Stimulated activated CD8-positive, alpha-beta memory T cell treated with anti-CD3 and anti-CD28 coated beads, Interleukin-2, amount 100 ng/mL, for 1 hour (primary cell): ENCODE results near the gene C15orf40.
"Not testable (repeated sequence)": the region's sequence is repeated elsewhere in the genome, so short reads cannot be mapped to it uniquely, and the experiment has no call there.

Experiments
- DNase-seq, 2 donors: peaks; one replicate each; pipeline ENCODE4 v3.0.0-alpha.2; 2020; ENCODE audit warnings: low read depth in 2 of 2

C15orf40 gene

DNA sequence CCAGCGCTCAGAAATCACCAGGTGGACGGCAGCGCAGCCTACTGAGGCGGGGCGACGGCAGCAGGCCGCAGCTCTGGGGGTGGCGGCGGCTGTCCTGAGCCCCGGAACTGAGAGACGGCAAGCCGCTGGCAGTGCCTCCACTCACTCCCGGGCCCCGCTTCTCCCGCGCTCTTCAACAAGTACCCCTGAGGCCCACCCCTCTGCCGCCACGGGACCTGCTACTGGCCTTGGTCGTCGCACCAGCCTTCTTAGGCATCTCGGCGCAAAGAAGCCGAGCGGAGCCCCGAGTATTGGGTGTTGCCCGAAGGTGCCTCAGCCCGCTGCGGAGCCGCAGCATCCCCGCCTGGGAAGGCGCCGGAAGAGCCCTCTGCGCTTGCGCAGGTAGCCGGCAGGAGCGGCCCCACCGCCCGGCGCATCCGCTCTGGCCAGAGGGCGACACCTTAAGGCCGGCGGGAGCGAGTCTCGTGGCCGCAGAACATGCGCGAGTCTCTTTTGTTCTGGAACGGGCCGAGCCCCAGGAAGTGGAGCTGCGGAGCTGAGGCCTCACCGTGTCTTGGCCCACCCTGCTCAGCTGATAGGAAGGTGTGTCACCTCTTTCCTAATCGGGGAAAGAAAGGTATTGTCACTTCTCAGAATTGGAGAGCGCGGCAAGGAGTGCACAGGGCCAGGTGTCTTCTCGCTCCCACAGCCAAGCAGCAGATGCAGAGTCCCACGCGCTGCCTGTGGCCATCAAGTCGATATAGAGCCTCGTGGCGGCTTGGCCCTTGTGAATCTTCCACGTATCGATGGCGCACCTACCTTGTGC lies at the start of gene C15orf40:
Gene C15orf40 (minus strand): TSS at position 369 of the 805 bp plus-strand sequence. CDS start 32 bp downstream, at position 337.
- peak; percentile 70 to 71 for DNase-seq

DNA sequence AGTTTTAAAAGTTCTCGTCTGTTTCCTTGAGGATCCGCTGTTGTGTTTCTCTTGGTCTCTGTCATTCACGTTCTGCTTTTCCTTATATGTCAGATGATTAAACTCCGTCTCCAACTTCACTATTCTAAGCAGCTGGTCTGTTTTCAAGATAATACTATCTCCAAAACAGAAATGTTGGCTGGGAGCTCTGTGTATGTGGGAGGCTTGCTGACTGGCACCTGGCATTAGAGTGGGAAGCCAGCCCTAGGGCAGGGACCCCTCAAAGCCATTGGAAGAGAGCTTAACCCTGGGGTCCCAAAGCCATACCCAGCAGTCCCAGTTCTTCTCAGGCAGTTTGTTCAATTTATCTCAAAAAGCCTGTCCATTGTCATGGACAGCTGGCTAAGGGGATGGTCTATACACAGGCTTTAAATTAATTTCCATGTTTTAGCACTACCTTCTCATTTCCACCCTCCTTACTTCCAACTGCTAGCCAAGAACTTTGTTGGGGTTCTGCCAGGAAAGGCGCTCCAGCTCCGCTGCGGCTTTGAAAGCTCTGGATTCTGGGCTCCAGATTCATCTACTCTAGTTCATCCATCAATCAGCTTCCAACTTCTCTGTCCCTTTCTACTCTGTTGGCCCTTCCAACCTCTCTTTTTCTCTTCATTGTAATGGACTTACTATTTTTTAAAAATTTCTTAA lies 46.4 kb upstream of the C15orf40 start:
- no peak for DNase-seq

DNA sequence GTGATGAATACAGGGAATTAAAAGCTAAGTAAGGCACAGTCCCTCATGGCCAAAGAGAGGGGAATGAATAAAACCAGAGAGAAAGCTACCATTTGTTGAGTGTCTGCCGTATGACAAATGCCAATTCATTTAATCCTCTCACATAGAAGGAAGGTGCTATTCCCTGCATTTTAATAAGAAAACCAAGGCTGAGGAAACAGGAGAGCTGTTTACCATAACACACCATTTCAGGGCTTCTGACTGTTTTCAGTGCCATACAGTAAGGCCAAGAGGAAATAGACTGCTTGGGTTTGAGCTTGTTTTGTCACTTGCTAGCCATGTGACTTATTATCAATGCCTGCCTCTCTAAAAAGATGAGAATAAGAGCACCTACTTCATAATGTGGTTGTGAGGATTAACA lies 45.6 kb upstream of the C15orf40 start:
- DNase-seq = no peak

DNA sequence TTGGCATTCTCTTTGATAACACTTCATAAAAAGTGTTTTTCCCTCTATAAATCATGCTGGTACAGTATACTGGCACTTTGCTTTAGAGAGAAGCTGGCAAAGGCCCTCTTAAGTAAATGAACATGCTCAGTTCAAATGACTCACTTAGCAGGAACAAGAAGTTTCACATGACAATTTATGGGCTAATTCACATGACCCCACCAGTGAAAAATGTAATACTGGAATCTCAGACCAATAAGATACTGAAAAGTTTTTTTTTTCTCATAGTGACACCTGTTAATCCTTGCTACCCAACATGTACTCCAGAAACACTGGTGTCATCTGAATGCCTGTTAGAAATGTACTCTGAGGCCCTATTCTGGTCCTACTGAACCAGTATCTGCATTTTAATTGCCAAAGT lies 41.7 kb upstream of the C15orf40 start:
- DNase-seq = no peak

DNA sequence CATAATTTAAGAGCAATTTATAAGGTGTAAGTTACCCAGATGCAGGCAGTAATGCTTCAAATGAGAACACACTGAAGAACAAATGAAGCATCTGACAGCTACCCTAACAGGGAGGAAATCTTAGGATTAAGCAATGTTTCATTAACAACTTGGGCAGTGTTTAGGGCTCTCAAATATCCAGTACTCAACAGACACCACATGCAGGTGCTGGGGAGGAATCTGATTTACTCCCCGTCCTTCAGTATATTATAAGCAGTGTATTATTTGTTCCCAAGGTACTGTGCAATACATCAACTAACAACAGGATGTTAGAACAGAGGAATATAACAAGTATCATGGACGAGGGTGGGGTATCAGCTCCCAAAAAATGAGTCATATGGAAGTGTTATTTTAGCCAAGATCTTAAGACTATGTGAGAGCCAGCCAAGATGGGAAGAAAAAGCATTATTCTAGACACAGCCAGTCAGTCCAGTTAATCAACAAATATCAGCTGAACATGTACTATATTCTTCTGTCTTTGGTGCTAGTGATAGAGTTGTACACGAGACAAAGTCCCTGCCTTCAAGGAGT lies 35.2 kb upstream of the C15orf40 start:
- no peak for DNase-seq

DNA sequence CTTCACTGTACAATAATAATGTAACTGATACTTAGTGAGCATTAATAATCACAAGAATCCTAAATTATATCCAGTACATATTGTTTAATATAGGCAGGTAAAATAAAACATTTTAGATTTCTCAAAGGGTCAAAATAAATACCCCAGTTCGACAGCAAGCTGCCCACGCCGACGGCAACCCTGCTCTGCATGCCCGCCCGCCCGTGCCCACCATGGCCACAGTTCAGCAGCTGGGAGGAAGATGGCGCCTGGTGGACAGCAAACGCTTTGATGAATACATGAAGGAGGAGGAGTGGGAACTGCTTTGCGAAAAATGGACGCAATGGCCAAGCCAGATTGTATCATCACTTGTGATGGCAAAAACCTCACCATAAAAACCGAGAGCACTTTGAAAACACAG lies 32.7 kb upstream of the C15orf40 start:
- no peak for DNase-seq

DNA sequence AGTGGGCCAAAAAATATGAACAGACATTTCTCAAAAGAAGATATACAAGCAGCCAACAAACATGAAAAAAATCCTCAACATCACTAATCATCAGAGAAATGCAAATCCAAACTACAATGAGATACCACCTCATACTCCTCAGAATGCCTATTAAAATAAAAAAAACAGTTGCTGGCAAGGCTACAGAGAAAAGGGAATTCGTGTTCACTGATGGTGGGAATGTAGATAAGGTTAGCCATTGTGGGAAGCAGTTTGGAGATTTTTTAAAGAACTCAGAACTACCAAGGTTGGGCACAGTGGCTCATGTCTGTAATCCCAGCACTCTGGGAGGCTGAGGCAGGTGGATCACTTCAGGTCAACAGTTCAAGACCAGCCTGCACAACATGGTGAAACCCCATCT lies 27.8 kb upstream of the C15orf40 start:
- DNase-seq = no peak

DNA sequence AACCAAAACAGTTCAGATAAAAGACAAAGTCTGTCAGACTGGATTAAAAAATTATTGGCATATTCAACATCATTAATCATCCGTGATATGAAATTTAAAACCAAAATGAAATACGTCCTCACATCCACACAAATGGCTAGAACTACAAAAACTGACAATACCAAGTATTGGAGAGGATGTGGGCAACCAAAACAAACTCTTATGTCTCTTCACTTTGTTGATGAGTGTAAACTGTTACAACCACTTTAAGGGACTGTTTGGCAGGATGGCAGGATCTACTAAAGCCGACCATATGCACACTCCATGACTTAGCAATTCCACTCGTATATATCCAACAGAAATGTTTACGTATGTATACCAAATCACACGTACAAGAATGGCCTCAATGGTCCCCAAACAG lies 24.8 kb upstream of the C15orf40 start:
- DNase-seq = no peak

DNA sequence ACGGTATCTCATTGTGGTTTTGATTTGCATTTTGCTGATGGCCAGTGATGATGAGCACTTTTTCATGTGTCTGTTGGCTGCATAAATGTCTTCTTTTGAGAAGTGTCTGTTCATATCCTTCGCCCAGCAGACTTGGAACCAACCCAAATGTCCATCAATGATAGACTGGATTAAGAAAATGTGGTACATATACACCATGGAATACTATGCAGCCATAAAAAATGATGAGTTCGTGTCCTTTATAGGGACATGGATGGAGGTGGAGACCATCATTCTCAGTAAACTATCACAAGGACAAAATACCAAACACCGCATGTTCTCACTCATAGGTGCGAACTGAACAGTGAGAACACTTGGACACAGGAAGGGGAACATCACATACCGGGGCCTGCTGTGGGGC lies 19.8 kb upstream of the C15orf40 start:
- not testable (repeated sequence) for DNase-seq

DNA sequence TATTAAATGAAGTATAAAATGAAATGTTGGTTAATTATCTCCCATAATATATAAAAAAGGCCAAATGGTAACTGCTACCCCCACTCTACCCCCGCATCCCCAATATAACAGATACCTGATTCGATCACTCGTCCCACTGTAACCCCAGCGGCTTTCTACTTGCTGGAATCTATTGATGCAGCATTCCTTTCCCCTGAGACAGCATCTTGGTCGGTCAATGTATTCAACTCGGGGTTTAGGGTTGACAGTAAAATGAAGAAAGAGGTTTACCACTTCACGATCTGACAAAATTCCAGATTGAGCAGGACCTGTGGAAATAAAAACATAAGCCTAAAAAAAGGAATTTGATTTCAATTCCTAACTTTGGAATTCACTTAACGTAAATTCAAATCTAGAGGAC lies 18.6 kb upstream of the C15orf40 start:
- no peak for DNase-seq

DNA sequence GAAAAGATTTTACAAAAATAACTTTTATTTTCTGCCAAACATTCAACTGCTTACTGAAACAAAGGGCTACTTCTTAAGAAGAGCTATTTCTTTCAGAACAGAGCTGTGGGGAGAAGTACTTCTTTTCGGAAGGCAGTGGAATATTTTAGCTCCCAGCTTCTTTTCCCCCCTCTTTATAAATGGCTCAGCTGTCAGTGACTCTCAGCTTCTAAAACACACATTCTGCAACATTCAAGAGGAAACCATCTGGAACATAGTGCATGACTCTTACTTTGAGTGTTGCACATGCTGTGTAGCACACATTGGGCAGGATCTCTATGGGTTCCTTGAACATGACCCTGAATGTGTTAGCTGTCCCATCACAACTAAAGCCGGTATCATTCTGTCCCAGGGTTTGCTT lies 7.0 kb upstream of the C15orf40 start:
- DNase-seq = no peak

DNA sequence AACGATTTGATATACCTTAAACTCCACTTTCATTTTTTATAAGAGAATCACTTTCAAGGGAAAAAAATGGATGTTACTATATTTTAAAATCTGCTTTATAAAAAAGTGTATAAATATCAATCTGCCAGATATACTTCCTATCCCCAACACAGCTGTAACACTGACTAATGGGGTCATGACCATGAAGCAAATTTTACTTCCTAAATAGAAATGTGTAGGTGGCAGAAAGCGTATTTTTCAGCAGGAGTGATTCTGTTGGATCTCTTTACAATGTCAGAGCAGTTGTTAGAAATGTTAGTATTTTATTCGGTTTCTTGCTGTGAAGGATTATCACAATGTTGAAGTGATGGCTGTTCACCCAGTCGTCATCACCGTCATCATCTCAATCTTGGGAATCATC lies 5.5 kb upstream of the C15orf40 start:
- no peak for DNase-seq

DNA sequence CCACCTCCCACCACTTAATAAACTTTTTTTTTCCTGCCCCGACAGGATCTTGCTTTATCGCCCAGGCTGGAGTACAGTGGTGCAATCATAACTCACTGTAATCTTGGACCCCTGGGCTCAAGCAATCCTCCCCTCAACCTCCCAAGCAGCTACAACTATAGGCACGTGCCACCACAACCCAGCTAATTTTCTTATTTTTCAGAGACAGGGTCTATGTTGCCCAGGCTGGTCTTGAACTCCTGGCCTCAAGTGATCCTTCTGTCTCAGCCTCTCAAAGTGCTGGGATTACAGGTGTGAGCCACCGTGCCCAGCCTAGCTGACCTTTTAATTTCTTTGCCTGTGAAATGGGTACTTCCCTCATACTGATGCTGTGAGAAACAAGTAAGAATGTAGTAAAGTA lies 3.9 kb upstream of the C15orf40 start:
- no peak for DNase-seq

DNA sequence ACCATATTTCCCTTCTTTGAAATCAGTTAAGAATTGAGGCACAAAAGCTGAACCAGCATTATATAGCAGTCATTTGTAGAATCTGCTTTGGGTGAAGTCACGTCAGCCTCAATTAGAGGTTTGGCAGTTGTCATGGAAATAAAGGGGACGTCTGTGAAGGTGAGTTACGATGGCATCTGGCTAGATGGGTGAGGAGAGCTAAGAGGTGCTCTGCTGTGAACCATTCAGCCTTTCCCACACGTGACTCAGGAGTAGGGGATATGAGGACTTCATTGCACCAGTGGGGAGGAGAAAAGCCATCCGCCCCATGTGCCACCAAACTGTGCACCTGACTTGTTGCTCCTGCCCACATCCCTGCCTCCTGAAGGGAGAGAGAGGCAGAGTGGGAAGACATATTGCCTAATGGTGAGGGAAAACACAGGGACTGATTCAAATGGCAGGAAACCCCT lies 2.8 kb upstream of the C15orf40 start:
- no peak for DNase-seq

DNA sequence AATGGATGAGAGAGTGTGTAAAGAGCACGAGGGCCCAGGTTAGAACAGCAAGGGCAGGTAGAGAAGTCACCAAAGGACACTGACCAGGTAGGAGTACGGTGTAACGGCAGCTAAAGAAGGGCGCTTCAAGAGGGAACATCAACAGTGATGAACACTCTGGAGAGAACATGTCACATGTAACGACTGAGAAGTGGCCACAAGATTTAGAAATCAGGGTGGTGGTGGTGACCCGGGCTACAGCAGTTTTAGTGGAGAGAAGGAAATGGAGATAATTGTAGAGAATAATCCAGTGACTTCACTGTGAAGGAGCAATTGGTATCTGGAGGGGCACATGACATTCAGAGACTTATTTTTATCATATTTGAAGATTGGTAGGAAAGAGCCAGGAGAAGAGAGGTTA lies 1.2 kb upstream of the C15orf40 start:
- DNase-seq = no peak

DNA sequence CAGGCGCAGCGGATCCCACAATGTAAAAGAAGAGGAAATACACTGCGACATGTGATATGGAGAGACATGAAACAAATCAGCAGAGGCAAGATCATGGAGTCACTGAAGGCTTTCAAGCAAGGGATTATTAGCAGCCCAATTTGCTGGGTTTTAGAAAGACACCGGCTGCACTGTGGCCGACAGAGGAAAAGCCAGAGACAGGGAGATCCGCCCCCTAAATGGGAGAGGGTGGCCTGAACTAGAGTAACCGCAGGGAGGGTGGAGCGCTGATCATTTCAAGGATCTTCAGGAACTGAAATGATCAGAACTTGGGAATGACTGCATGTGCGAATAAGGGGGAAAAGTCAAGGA lies 612 bp upstream of the C15orf40 start:
- no peak for DNase-seq

DNA sequence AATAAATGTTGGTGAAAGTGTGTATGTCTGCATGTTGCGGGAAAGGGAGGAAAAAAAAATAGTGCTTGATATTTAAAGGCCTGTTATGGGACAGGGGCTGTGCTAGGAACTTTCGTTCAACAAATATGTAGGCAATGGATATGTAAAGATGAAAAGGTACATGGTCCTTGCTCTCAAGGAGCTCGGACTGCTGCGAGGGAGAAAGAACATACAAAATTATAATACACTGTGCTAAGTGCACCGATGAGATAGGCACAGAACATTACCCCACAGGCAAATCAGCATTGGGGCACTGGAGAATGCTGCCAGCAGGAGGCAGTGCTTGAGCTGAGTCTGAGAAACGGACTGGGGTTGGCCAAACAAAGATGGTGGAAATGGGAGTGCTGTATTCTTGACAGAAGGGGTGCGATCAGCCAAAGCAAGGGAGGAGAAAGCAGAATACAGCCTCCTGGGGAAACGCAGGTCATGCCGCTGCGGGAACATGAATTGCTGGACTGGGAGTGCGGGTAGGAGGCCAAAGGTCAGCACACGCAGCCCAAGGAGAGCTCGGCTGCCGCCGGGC lies 649 bp downstream of the C15orf40 start:
- peak; percentile 39 for DNase-seq

DNA sequence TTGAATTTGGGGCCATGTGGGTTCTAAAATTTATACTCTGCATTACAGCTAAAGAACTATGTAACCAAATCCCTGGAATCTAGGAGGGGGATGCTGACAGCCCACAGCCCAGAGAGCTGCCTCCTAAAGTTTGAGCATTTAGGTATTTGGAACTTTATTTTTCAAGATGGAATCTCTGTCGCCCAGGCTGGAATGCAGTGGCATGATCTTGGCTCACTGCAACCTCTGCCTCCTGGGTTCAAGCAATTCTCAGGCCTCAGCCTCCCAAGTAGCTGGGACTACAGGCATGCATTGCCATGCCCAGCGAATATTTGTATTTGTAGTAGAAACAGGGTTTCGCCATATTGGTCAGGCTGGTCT lies 10.8 kb downstream of the C15orf40 start:
- DNase-seq = not testable (repeated sequence)

DNA sequence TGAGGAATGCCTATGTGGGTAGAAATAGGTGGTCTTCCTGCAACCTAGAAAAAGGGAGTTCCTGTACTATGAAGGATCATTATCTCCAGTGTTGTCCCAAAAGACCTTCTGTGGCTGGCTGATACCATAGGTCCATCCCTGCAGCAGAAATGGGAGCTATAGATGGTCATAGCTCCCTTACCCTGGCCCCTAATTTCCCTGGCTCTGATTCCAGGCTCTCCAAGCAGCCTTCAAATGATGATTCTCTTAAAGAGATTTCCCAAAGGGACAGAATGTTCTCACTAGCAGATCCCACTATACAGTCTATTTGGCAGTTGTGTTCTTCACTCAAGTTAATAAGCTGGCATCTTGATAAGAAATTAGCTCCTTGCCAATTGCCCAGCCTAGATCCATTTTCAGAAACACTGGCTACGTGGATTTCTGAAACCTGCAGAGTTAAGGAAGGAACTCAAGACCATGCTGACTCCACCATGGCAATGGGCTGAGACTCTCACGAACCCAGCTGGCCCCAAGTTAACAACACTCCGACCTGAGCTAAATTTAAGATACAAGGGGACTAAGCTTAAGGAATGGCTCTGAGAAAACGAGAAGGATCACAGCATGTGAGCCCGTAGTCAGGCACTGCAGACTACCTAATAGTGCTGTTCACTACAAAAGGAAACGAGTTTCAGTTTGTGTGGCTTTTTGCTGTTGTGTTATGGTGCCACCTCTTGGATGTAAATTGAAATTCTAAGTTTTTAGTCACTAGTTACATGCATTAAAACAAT lies 11.4 kb downstream of the C15orf40 start:
- no peak for DNase-seq

DNA sequence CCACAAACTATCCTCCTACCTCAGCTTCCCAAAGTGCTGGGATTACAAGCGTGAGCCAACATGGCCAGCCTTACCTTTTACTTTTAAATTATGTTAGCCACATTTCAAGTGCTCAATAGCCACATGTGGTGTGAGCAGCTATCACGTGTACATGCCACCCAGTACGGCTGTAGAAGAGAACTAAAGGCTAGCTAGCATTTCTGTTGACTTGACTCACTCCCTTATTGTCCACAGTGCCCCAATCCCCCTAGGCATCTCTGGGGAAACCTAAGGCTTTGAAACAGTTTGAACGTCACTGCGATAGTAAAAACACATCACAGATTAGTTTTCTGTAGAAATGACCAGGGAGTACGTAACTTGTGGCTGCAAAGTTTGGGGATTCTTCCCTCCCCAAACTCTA lies 12.0 kb downstream of the C15orf40 start:
- no peak for DNase-seq

DNA sequence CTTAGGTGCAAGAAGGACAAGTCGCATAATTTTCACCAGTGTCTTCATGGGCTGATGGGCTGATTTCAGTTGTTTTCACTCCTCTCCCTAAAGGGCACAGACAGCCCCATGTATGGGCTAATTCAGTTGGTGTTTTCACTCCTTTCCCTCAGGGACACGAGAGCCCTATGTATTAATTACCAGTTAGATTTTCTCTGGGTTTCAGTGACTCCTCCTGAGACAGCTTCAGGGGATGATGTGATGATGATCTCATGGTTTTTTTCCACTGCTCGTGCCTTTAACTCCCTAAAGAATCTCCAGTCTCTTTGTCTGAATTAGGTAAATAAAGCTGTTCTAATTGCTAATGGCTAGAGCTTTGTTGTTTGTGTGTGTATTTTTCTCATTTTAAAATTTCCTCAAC lies 15.5 kb downstream of the C15orf40 start:
- DNase-seq = no peak

DNA sequence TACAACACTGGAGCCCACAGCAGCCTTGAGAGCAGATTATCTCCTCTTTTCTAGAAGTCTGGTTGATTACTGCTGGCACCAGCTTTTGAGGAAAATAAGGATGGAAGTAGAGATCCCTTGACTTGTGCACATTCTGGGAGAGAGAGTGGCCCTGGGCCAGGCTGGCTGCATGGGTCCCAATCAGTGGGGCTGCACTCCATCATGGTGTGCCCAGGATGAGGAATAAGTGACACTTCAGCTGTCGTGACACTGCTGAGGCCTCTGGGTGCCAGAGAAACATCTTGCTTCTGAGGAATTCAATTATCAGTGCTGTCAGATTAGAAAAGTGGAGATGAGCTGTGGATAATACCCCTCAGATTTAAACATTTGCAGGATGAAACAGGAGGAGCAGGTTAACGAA lies 16.4 kb downstream of the C15orf40 start:
- DNase-seq = no peak
